CD4-positive, alpha-beta memory T cell (primary cell): Measurements from ENCODE around the gene GSTT2B. TPM values are rescaled to one million over a fixed set of nuclear protein-coding genes. Genes with fewer than 3 reads are reported as not detected.
"Not testable (repeated sequence)": the region's sequence is repeated elsewhere in the genome, so short reads cannot be mapped to it uniquely, and the experiment has no call there.

Experiments used
- CTCF ChIA-PET: fragments of 350-600 bp; sonication (Branson Sonifier 250); formaldehyde crosslinking; loops from one replicate; lab custom pipeline; 2021; ENCODE audit warnings: inconsistent platforms; ENCODE audit not compliant: partially characterized antibody; lab: Charles Lee
- POLR2A ChIA-PET: fragments of 350-600 bp; sonication (Branson Sonifier 250); formaldehyde crosslinking; loops from one replicate; lab custom pipeline; 2021; ENCODE audit not compliant: partially characterized antibody; lab: Charles Lee
- DNase-seq, 5 donors: peaks; one replicate each; pipeline versions ENCODE4 v3.0.0 to v3.0.0-alpha.2; 2020 to 2022; ENCODE audit warnings: mixed read lengths in 1 of 5
- H3K27ac ChIP-seq: one replicate; pipeline ENCODE4 v1.7.0; 2013; ENCODE audit warnings: low read depth, low read length
- H3K27me3 ChIP-seq: 2 replicates; pipeline ENCODE4 v1.7.0; 2013; ENCODE audit warnings: mild to moderate bottlenecking, low read length, moderate library complexity; ENCODE audit not compliant: insufficient read depth
- H3K36me3 ChIP-seq: 2 replicates; pipeline ENCODE4 v1.7.0; 2013; ENCODE audit warnings: mild to moderate bottlenecking, low read length, moderate library complexity; ENCODE audit not compliant: insufficient read depth
- H3K4me1 ChIP-seq: 2 replicates; pipeline ENCODE4 v1.7.0; 2013; ENCODE audit warnings: mild to moderate bottlenecking, low read length, moderate library complexity; ENCODE audit not compliant: insufficient read depth
- H3K4me3 ChIP-seq, 2 donors: one replicate each; pipeline ENCODE4 v1.7.0; 2013; ENCODE audit warnings: low read length in 2 of 2, mild to moderate bottlenecking in 1 of 2
- H3K9me3 ChIP-seq, 2 donors: one replicate each; pipeline ENCODE4 v1.7.0; 2013; ENCODE audit warnings: low read length in 2 of 2, control low read depth in 1 of 2; ENCODE audit not compliant: control insufficient read depth in 1 of 2
- H3K27ac Mint-ChIP-seq, 7 donors: one replicate each; pipeline ENCODE4 v1.8.0; 2020 to 2021; ENCODE audit warnings: mixed read lengths in 7 of 7, mild to moderate bottlenecking in 6 of 7, inconsistent platforms in 3 of 7, moderate library complexity in 3 of 7
- H3K27me3 Mint-ChIP-seq, 2 donors: one replicate each; pipeline ENCODE4 v1.8.0; 2020 to 2021; ENCODE audit warnings: mixed read lengths in 2 of 2
- H3K36me3 Mint-ChIP-seq, 2 donors: one replicate each; pipeline ENCODE4 v1.8.0; 2020 to 2021; ENCODE audit warnings: mixed read lengths in 2 of 2, inconsistent platforms in 1 of 2, mild to moderate bottlenecking in 1 of 2
- H3K4me1 Mint-ChIP-seq, 4 donors: one replicate each; pipeline ENCODE4 v1.8.0; 2020 to 2021; ENCODE audit warnings: mixed read lengths in 4 of 4, mild to moderate bottlenecking in 1 of 4
- H3K4me3 Mint-ChIP-seq, 8 donors: one replicate each; pipeline ENCODE4 v1.8.0; 2020 to 2021; ENCODE audit warnings: mixed read lengths in 8 of 8, mild to moderate bottlenecking in 7 of 8, moderate library complexity in 6 of 8, inconsistent platforms in 3 of 8
- H3K9me3 Mint-ChIP-seq, 8 donors: one replicate each; pipeline ENCODE4 v1.8.0; 2020 to 2021; ENCODE audit warnings: mixed read lengths in 8 of 8, mild to moderate bottlenecking in 5 of 8, inconsistent platforms in 3 of 8, moderate library complexity in 1 of 8
- intact Hi-C: fragments of 100-400 bp; cut with micrococcal nuclease; formaldehyde crosslinking; loops from one replicate; pipeline ENCODE4 v1.15.1; 2023
- polyA plus RNA-seq, 2 donors: library from polyadenylated mRNA; unstranded; fragments of 300-500 nt; fragmentation: Illumina TruSeq; gene quantifications; one replicate each; pipeline ENCODE4 v1.2.3, GENCODE V29; 2021
- total RNA-seq, 2 experiments: library from RNA; stranded (reverse); gene quantifications; one replicate each; pipeline ENCODE4 v1.2.3, GENCODE V29; 2021

GSTT2B gene
- total and polyA plus RNA-seq, 4 experiments from 2014 or later: not detected

GRCh38 chr22:23984430-23984829 lies 23.4 kb upstream of the GSTT2B start:
- DNase-seq: peak in 4 of 5 donors; percentile 27 to 66 (median 46)
- Histone ChIP-seq H3K4me3 (no peak overlapping the region), H3K36me3 (no peaks in the 10 kb centered on the region), H3K4me1 (no peaks in the 10 kb centered on the region), H3K27me3 (no peaks in the 10 kb centered on the region), H3K9me3 (no peaks in the 10 kb centered on the region), H3K27ac (no peak overlapping the region)
- Mint-ChIP-seq H3K9me3 (peaks cover 0 to 1% (median 0%) of the 10 kb centered on the region in 8 donors), H3K27me3 (peaks cover 0 to 1% of the 10 kb centered on the region in 2 donors), H3K36me3 (no peaks in the 10 kb centered on the region), H3K4me1 (peaks cover 0 to 4% (median under 1%) of the 10 kb centered on the region in 4 donors), H3K27ac (no peak overlapping the region), H3K4me3 (no peak overlapping the region)
- POLR2A ChIA-PET: no interaction called here
- intact Hi-C loops: loop anchor here (10.0 kb wide), 1 partner anchor 540 kb away; no protein-coding TSS in a partner anchor
- CTCF ChIA-PET: no interaction called here

- H3K36me3 Mint-ChIP-seq, H3K27ac ChIP-seq, CTCF ChIA-PET, H3K4me1 Mint-ChIP-seq, POLR2A ChIA-PET, H3K4me3 Mint-ChIP-seq, H3K4me3 ChIP-seq, H3K9me3 Mint-ChIP-seq, H3K4me1 ChIP-seq, H3K9me3 ChIP-seq, H3K27me3 ChIP-seq, H3K36me3 ChIP-seq, H3K27ac Mint-ChIP-seq, DNase-seq, H3K27me3 Mint-ChIP-seq: not testable (repeated sequence)
- intact Hi-C loops: loop anchor here (10.0 kb wide), 1 partner anchor 544 kb away; no protein-coding TSS in a partner anchor
These were observed 19.6 kb upstream of the GSTT2B start for GRCh38 chr22:23980567-23980966.

- H3K27ac Mint-ChIP-seq, H3K9me3 Mint-ChIP-seq: not testable (repeated sequence)
These were observed 18.7 kb upstream of the GSTT2B start, which contains the start of gene GSTT2 for GRCh38 chr22:23979557-23980240. Gene GSTT2 (plus strand): TSS chr22:23980134.

GRCh38 chr22:23977304-23977703 lies 16.3 kb upstream of the GSTT2B start:
- H3K9me3 ChIP-seq, H3K27ac Mint-ChIP-seq, H3K36me3 ChIP-seq, POLR2A ChIA-PET, H3K27me3 ChIP-seq, H3K4me1 ChIP-seq, H3K36me3 Mint-ChIP-seq, H3K27me3 Mint-ChIP-seq, H3K4me3 Mint-ChIP-seq, H3K9me3 Mint-ChIP-seq, H3K27ac ChIP-seq, CTCF ChIA-PET, H3K4me1 Mint-ChIP-seq, DNase-seq, H3K4me3 ChIP-seq: not testable (repeated sequence)
- intact Hi-C loops: loop anchor here (10.0 kb wide), 1 partner anchor 63 kb away; no protein-coding TSS in a partner anchor

More at GRCh38 chr22:23979557-23980240, 18.7 kb upstream of the GSTT2B start, which contains the start of gene GSTT2:
- H3K4me3 ChIP-seq, CTCF ChIA-PET, H3K27me3 ChIP-seq, H3K36me3 ChIP-seq, H3K4me1 Mint-ChIP-seq, DNase-seq, POLR2A ChIA-PET, H3K27me3 Mint-ChIP-seq, H3K36me3 Mint-ChIP-seq, H3K9me3 ChIP-seq, H3K4me3 Mint-ChIP-seq, H3K4me1 ChIP-seq, H3K27ac ChIP-seq: not testable (repeated sequence)
- intact Hi-C loops: loop anchor here (10.0 kb wide), 2 partner anchors 65 to 545 kb away; no protein-coding TSS in a partner anchor

GRCh38 chr22:23974836-23975352 lies 13.9 kb upstream of the GSTT2B start:
- DNase-seq, H3K9me3 Mint-ChIP-seq, H3K9me3 ChIP-seq, CTCF ChIA-PET, H3K27me3 ChIP-seq, H3K27ac ChIP-seq, H3K27me3 Mint-ChIP-seq, H3K4me3 ChIP-seq, H3K4me3 Mint-ChIP-seq, POLR2A ChIA-PET, H3K27ac Mint-ChIP-seq: not testable (repeated sequence)
- Histone ChIP-seq H3K4me1 (peaks cover 15% of the 10 kb centered on the region), H3K36me3 (peaks cover 18% of the 10 kb centered on the region)
- intact Hi-C loops: loop anchor here (10.0 kb wide), 1 partner anchor 60 kb away; no protein-coding TSS in a partner anchor
- peaks cover 15 to 19% of the 10 kb centered on the region in 2 donors for H3K36me3 Mint-ChIP-seq
- peaks cover 5 to 19% (median 14%) of the 10 kb centered on the region in 4 donors for H3K4me1 Mint-ChIP-seq

- H3K4me1 ChIP-seq: peaks cover 16% of the 10 kb centered on the region
- H3K27ac Mint-ChIP-seq, H3K27ac ChIP-seq, CTCF ChIA-PET, DNase-seq, H3K27me3 Mint-ChIP-seq, H3K9me3 Mint-ChIP-seq, H3K4me3 ChIP-seq, H3K27me3 ChIP-seq, POLR2A ChIA-PET, H3K9me3 ChIP-seq, H3K4me3 Mint-ChIP-seq: not testable (repeated sequence)
- peaks cover 24% of the 10 kb centered on the region for H3K36me3 ChIP-seq
- intact Hi-C loops: loop anchor here (10.0 kb wide), 1 partner anchor 60 kb away; no protein-coding TSS in a partner anchor
- Mint-ChIP-seq H3K4me1 (peaks cover 7 to 24% (median 18%) of the 10 kb centered on the region in 4 donors), H3K36me3 (peaks cover 18 to 25% of the 10 kb centered on the region in 2 donors)
These were observed 13.3 kb upstream of the GSTT2B start, which contains the start of gene DDT for GRCh38 chr22:23974345-23974744. Gene DDT (minus strand): TSS chr22:23974441. CDS start chr22:23974414, 27 bp downstream.

- H3K4me1 ChIP-seq: peaks cover 16% of the 10 kb centered on the region
- H3K9me3 ChIP-seq, H3K9me3 Mint-ChIP-seq, H3K27me3 ChIP-seq, DNase-seq, H3K27me3 Mint-ChIP-seq, H3K4me3 ChIP-seq, CTCF ChIA-PET, H3K27ac ChIP-seq: not testable (repeated sequence)
- peaks cover 26% of the 10 kb centered on the region for H3K36me3 ChIP-seq
- H3K4me1 Mint-ChIP-seq: peaks cover 7 to 29% (median 20%) of the 10 kb centered on the region in 4 donors
- POLR2A ChIA-PET: interaction anchor here (1.3 kb wide), 1 partner anchor 76 kb away, joined by 3 read pairs; no protein-coding TSS in a partner anchor
- intact Hi-C loops: loop anchor here (10.0 kb wide), 1 partner anchor 57 kb away; no protein-coding TSS in a partner anchor
- H3K4me3 Mint-ChIP-seq: peak overlapping the region in 3 of 8 donors; percentile 17 to 63 (median 57)
- H3K27ac Mint-ChIP-seq: peak overlapping the region in 1 of 7 donors; percentile 27
- peaks cover 18 to 29% of the 10 kb centered on the region in 2 donors for H3K36me3 Mint-ChIP-seq
These were observed 10.9 kb upstream of the GSTT2B start for GRCh38 chr22:23971927-23972326.
